Activated CD8-positive, alpha-beta memory T cell treated with anti-CD3 and anti-CD28 coated beads, Interleukin-2, amount 50 U/mL, for 1 hour (primary cell): ENCODE results near the gene OLFML2A.

Experiments used
- DNase-seq: peaks from one replicate; pipeline ENCODE4 v3.0.0-alpha.2; 2020; ENCODE audit errors: extremely low read depth

Gene OLFML2A

DNA sequence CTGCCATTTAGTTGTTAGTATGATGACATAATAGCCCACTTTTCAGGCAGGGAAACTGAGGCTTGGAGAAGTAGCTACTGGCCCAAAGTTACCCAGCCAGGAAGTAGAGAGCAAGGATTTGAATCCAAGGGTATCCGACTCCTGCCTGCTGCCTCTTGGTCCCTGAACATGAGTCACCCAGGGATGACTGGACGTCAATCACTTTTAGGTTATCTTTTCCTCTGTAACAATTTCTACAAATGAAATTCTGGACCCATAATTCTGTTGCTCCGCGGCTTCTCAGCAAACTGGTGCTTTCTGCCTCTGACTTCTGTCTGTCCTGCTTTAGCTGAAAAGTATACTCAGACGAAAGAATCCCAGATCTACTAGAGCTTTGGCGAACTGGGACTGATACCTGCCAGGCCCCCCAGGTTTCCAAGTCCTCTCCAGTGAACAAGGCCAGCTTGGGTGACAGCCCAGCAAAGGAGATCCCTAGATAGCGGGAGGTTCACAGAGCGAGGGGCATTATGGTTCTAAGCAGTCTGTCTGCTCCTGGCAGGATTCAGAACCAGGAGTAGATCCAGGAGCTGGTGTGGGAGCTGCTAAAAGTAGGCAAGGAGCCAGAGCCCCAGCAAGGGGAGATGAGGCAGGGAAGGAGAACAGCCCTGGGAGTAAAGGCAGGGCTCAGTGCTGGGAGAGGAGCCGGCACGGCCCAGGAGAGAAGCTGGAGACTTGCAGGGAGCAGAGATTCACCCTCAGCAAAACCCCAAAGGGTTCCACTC lies 20.6 kb downstream of the OLFML2A start:
- DNase-seq, result no peak

DNA sequence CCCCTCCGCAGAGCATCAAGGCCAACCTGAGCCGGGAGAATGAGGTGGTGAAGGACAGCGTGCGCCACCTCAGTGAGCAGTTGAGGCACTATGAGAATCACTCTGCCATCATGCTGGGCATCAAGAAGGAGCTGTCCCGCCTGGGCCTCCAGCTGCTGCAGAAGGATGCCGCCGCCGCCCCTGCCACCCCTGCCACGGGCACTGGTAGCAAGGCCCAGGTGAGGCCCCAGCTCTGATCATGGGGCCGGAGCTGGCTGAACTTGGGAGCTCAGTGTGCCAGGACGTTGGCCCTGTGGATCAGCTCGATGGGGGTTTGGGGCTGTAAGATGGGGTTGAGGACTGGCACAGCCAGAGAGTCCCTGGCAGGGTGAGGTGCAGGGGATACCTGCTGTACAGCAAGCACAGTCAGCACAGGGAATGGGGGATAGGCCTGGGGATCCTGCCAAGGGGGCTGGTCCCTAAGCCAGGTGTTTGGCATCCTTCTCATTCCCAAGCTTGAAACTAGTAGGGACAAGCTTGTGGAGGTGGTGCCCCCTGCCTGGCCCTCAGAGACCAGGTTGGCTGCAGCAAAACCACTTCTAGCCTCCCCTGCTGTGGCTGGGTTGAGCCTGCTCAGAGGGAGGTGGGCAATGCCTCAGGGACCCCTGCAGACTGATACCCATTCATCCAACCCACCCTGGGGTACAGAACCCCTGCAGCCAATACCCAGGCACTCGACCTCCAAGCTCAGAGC lies 22.5 kb downstream of the OLFML2A start:
- no peak for DNase-seq

DNA sequence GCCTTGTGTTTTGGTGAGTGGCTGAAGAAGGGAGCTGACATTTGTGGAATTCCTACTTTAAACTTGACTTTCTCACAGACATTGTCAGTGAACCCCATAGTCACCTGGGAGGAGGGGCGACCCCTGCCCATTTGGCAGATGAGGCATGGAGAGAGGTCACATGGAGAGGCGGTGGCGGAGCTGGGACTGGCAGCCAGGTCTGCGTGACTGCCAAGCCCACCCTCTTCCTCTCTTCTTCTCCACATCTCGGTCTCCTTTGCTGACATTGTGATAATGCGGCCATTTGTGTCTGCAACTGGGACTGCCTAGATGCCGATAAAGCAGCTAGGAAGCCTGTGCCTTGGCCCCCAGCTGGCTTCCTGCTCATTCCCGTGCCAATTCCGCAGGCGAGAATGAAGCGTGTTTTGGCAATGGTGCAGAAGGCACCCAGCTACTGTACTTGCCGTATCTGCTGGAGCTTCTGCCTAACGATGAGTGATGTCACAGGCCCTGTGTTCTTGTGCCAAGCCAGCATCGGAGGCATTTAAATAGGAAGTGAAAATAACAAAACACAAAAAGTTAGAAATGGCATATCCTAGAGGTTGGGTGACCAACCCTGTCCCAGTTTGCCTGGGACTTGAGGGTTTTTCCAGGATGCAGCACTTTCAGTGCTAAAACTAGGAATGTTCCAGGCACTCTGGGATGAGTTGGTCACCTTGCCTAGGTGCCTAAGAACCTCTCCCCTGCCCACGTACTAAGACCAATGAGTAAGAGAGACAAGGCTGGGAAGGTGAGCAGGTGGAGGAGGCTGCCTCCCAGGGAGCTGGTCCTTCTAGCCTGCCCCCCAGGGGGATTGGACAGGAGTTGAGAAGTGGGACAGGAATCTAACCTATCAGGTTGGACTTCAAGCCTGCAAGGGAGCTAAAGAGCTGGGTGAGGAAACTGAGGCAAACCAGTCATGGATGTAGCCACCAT lies 23.6 kb downstream of the OLFML2A start:
- no peak for DNase-seq

DNA sequence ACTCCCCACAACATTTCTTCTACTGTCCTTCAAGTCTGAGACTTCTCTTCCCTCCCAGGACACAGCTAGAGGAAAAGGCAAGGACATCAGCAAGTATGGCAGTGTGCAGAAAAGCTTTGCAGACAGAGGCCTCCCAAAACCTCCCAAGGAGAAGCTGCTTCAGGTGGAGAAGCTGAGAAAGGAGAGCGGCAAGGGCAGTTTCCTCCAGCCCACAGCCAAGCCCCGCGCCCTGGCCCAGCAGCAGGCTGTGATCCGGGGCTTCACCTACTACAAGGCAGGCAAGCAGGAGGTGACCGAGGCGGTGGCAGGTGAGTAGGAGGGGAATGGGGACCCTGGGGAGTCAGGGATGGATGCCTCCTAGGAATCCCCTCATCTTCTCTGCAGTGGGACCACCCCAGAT lies 24.4 kb downstream of the OLFML2A start:
- no peak for DNase-seq

DNA sequence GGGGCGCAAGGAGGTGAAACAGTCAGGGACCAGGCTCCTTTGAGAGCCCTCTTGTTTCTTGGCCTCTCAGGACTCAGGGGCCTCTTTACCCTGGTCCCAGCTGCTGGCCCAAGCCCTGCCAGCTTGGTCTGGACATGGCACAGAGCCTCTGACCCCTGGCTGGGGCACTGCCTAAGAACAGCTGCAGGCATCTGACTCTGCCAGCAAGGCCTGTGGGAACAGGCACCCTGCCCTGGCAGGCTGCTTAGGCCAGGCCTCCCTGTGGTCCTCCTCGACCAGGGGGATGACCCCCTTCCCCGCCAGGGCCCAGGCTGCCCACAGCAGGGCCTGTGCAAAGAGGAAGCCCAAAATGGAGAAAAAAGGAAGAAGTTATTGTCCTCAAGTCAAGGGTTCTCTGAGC lies 25.5 kb downstream of the OLFML2A start:
- DNase-seq, result no peak

DNA sequence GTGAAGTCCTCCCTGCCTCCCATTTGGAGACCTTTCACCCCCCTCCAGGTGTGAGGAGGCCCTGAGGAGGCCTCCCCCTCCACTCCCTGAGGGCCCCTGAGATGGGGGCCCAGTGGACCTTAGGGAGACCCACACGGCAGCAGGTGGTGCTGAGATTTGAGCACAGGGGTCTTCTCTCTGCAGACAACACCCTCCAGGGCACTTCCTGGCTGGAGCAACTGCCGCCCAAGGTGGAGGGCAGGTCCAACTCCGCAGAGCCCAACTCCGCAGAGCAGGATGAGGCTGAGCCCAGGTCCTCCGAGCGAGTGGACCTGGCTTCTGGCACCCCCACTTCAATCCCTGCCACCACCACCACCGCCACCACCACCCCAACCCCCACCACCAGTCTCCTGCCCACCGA lies 27.0 kb downstream of the OLFML2A start:
- DNase-seq, result no peak

DNA sequence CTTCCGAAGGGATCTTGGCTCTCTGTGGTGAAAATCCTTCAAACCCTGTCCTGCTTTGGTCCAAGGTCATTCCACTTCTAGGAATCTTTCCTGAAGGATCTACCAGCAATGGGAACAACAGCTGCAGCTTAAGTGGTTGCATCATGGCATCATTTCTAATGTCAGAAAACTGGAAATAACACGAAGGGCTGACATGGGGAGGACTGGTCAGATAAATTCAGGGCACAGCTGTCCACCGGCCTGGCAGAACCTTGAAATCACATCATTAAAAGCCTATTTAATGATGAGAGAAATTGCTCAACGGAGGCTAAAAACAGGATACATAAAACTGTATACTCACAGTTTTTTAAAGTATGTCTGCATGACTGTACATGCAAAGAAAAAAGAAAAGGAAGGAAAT lies 28.3 kb downstream of the OLFML2A start:
- DNase-seq, result no peak

DNA sequence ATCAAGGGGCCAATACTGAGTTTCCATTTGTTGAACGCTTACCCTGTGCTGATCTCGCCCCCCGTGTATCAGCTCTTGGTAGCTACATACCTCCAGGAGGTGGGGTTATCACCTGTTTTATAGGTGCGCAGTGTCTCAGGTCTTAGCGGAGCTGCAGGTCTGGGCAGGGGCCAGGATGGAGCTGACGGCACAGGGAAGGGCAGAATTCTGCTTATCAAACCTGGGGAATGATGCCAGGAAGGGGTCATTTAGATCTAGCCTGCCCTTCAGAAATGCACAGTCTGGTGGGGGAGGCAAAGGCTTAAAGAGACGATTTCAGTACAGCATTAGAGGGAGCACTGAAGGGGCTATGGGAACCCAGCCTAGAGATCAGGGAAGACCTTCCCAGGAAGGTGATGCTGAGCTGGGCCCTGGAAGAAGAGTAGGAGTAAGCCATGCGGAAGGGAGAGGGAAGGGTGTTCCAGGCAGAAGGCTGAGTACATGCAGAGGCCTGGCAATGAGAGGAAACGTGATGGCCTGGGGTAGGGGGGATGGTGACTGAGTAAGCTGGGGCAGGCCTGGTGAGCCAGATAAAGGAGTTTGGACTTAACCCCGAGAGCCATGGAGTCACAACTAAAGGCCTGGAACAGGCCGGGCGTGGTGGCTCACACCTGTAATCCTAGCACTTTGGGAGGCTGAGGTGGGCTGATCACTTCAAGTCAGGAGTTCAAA lies 31.5 kb downstream of the OLFML2A start:
- DNase-seq, result no peak

DNA sequence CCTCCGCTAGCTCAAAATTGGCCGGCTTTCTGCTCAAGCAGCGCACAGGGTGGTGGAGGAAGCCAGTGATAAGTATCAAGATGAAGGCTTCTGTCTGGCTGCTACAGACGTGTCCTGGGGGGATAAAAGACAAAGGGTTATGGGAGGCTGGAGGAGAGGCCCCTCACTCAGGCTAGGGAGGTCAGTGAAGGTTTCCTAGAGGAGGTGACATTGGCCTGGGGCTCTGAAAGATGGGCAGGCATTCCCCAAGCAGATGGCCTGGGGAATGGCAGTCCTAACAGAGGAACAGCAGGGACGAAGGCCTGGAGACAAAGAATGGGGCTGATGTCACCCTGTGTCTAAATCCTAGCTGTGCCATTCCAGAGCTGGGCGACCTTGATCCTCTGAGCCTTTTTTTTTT lies 32.3 kb downstream of the OLFML2A start:
- no peak for DNase-seq

DNA sequence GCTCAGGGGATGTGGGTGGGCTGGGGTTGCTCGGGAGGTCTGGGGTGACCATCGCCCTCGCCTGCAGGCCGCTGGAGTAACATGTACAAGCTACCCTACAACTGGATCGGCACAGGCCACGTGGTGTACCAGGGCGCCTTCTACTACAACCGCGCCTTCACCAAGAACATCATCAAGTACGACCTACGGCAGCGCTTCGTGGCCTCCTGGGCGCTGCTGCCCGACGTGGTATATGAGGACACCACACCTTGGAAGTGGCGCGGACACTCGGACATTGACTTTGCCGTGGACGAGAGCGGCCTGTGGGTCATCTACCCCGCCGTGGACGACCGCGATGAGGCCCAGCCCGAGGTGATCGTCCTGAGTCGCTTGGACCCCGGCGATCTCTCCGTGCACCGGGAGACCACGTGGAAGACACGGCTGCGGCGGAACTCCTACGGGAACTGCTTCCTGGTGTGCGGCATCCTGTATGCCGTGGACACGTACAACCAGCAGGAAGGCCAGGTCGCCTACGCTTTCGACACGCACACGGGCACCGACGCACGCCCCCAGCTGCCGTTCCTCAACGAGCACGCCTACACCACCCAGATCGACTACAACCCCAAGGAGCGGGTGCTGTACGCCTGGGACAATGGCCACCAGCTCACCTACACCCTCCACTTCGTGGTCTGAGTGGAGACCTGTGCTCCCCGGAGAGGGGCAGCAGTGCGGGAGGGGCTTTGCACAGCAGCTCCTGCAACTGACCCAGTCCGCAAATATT lies 33.0 kb downstream of the OLFML2A start:
- DNase-seq, result no peak

DNA sequence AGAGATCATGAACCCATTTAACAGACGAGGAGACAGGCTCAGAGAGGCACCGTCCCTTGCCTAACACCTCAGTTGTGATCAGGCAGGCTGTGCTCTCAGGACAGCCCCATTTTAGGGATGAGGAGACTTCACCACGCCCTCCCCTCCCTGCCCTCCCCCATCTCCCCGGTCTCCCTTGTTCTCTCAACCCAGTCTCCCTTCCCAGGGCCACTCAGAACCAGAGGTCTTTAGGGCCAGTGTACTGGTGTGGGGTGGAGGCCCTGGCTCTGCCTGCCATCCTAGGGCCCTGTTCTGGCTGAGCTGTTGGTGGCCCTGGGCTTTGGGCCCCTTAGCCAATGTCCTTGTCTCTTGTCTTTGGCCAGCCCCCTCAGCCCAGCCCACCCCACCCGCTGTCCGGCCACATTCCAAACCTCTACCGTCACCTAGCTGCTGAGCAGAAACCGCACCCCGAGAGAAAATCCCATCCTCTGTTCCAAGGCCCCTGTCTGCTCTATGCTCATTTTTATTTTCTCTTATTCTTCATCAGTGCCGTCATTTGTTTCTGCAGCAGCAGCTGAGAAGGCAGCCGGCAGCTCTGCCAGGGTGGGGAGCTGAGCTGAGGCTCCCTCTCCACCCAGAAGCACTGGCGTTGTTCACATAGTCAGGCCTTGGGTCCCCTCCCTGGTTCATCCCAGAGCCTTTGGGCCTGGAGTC lies 33.9 kb downstream of the OLFML2A start:
- no peak for DNase-seq

DNA sequence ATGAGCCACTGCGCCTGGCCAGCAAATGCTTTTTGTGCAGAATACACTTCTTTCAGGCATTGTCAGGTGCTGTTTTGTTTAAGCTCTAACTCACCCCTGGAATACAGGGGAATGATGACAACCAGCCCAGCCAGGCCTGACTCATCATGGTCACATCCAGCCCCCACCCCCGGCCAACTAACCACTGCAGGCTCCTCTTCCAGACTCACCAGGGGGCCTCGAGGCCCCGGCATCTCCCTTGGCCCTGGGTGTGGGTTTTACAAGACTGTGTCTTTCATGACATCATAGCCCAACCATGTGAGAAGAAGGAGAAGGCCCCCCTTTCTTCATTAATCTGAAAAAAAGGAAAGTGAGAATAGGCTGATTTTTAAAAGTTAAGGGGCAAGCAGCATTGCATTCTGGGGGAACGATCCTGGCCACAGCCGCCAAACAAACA lies 35.5 kb downstream of the OLFML2A start:
- DNase-seq, result no peak

DNA sequence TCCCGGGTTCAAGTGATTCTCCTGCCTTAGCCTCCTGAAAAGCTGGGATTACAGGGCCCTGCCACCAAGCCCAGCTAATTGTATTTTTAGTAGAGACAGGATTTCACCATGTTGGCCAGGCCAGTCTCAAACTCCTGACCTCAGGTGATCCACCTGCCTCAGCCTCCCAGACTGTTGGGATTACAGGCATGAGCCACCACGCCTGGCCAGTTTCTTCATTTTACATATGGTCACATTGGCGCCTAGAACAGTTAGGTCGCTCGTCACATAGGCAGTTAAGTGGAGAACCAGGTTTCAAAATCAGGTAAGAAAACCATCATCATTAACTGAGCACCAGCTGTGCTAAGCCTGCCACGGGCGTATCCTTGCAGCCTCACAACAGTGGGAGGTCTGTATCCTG lies 36.1 kb downstream of the OLFML2A start:
- no peak for DNase-seq

DNA sequence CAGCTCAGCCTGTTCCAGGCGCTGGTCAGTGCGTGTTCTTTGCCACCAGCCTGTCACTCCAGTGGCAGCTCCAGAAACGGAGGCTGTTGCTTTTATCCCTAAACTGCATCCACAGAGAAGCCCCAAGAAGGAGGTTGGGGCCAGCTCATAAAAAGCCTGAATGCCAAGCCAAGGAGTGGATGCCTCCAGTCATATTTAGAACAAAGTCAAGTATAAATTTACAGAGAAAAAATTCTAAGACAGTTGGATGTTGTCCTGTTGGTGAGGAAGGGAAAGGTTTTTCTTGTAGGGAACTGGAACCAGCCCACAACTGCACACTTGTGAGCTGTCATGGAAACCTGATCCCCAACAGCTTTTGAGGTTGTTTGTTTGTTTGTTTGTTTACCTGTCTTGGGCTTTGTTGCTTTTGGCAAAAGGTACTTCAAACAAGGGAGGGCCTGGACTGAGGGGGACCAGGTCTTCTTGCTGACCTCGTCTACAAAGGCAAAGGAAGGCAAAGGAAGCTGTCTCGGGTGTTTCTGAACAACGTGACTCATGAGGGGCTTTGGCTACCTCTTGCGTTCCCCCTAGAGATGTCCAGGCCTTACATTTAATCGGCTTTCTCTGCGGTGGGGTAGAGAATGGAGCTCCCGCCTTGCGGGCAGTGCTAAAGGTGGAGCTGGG lies 36.7 kb downstream of the OLFML2A start:
- DNase-seq, result no peak

DNA sequence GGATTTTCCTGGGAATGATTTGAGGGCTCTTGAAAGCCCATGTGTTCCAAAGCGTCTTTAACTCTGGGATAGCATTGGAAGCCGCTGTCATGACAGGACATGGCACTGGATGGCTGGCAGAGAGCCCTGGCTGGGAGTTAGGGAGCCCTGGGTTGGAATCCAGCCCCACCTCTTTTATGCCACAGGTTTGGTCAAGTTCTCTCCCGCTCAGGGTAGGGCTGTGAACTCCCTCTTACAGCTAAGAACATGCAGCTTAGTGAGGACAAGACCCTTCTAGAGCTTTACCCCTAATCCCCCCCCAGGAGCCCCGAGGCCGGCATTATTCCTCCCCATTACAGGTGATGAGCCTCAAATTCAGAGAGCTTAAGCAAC lies 37.2 kb downstream of the OLFML2A start:
- no peak for DNase-seq

DNA sequence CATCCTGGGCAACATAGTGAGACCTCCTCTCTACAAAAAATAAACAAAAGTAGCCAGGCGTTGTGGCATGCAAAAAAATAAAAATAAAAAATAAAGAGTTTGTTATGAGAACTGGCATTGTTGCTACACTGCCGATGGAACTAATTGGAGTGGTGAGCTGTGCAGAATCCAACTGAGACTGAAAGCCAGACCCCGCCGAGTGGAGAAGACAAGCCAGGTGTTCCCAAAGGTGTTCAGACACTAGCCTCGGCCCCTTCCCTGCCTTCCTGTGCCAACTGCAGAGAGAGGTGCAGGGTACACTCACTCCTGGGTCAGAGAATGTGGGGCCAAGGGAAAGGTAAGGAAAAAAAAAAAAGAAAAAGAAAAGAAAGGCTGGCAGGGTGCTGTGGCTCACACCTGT lies 38.7 kb downstream of the OLFML2A start:
- DNase-seq, result no peak

DNA sequence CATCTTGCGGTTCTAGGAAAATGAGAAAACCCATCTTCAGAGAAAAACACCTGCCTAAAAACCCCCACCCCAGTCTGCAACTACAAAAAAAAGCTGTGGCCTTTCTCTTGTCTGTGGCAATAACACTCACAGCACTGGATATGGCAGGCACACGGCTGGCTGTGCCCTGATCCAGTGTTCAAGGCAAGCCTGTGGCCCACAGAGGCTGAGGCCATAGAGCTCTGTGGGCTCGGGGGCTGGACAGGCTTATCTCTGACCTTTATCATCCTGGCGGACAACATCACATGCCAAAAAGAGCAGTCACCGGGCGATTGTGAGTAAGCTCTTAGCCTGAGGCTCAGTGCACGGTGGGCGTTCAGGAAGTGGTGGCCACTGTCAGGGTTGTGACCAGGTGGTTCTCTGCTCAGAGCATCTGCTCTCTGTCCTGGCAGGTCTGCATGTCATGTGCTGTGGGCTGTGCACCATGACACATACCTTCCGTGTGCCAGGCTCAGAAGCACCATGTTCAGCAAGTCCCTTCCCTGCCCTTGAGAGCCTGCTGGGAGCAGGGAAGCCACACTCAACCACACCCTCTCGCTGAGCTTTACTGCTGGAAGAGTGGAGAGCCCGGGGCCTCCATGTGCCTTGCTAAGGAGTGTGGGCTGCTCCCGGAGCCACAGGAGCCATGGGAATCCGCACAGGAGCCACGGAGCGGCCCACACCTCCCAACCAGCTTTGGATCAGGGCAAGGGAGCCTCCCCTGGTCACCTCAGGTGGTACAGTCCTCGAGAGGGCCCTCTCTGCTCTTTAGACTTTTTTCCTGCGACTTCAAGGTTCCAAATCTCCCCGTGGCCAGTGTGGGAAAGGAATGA lies 41.7 kb downstream of the OLFML2A start:
- DNase-seq, result no peak

DNA sequence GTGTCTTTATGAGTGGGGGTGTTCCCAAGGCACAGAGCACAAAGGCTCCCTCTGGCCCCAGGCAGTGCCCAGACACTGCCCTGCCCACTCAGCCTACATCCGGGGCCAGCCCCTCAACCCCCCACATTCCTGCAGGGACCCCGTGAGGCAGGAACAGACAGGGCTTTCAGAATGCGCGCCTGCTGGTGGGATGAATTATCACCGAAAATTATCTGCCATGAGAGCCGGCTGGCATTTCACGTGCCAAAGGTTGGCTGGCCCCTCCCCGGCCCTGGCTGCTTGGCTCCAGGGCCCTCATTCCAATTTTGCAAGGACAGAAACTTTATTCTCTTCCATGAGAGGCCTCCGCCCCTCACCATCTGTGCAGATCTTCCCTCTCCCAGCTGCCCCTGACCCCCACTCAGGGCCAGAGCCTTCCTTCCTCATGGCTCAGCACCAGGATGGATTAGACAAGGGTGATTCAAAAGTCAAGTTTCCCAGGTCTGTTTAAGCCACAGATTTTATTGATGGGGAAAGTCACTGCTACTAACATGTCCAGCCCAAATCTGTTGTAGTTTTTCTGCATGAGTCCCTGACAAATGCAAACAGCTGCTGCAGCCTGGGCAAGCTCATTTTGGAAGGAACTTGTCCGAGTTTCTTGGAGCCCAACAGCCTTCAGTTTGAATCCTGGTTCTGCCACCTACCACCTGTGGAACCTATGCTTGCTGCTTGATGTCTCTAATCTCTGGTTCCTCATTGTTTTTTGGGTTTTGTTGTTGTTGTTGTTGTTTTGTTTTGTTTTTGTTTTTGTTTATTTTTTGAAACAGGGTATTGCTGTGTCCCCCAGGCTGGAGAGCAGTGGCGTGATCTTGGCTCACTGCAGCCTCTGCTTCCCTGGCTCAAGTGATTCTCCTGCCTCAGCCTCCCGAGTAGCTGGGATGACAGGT lies 44.0 kb downstream of the OLFML2A start:
- no peak for DNase-seq
